ENCODE results near the gene RAB3A.

GRCh38 chr19:18158467-18158866 is 45.4 kb downstream of the RAB3A start:
- no peak for TF ChIP-seq ZNF398 (tag by site-specific recombination; IDR thresholded peaks at IDR 0.05)
- no peak for TF ChIP-seq ATF2 (tag by site-specific recombination; IDR thresholded peaks at IDR 0.05; ENCODE audit: low read depth)
- no peak for TF ChIP-seq CTCF (tag by site-specific recombination; IDR thresholded peaks at IDR 0.05)
- TF ChIP-seq PATZ1 (tag by site-specific recombination; IDR thresholded peaks at IDR 0.05), result no peak
- no peak for TF ChIP-seq PBX3 (CRISPR knock-in tag; IDR thresholded peaks at IDR 0.05)

Measured in HEK293 (cell line).